Anterior cingulate cortex (tissue), 58 donors: Measurements from ENCODE around the gene DYNC1I1.

Source experiments
- DNase-seq, 58 donors: peaks; one replicate each; lab custom pipeline; 2025; lab: John Stamatoyannopoulos, UW

The DYNC1I1 gene

DNA sequence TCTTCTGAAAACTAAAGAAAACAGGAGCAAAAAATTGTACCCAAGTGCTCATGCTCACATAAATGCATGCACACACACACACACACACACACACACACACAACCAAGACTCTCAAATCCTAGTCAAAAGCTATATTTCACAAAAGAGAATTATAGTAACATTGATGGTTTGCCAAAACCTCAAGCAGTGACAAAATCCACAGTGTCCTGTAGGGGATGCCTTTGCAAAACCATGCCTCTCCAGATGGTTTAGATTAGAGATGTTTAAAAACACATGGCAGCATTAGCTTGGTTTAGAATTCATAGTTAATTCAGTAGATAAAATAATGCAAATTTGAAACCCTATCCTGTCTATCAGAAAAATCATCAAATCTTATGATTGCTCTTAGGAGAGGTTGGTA lies 232.2 kb downstream of the DYNC1I1 start:
- no peak for DNase-seq

- DNase-seq, result no peak
These were observed 232.9 kb downstream of the DYNC1I1 start for GRCh38 chr7:96005271-96005670.

- DNase-seq, result no peak
These were observed 236.8 kb downstream of the DYNC1I1 start for GRCh38 chr7:96009148-96009547.

DNA sequence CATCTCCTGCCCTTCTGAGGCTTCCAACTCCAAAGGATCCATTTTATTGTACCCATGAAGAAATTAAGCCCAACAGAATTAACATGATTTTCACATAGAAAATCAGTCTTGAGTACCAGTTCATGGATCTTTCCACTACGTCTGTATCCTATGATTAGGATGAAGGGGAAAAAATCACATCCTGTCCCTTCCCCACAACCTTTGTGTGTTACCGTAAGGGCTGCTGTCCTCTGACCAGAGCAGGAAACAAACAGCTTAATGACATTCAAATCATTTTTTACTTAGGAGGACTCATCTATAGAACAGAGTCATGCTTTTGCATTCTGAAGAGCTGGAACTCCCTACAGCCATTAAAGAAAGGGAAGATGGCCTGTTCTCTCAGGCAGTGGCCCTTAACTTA lies 241.5 kb downstream of the DYNC1I1 start:
- no peak for DNase-seq

DNA sequence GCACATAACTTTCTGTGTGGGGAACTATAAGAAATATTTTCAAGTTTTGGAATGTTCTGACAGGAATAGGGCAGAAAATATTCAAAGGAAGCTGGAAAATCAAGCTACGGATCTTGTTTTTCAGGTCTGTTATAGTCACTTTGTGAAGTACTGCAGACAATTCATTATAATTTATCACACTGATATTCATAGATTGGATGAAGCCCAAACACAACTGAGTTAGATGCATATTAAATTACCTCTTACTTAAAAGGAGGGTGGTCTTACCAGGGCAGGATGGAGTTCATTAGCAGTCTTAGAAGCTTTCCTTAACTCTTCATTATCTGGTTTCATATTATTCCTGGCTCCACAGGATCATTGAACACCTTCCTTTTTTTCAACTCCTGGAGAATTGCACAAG lies 242.3 kb downstream of the DYNC1I1 start:
- DNase-seq, result no peak

- DNase-seq, result no peak
These were observed 243.8 kb downstream of the DYNC1I1 start for GRCh38 chr7:96016056-96016586.

DNA sequence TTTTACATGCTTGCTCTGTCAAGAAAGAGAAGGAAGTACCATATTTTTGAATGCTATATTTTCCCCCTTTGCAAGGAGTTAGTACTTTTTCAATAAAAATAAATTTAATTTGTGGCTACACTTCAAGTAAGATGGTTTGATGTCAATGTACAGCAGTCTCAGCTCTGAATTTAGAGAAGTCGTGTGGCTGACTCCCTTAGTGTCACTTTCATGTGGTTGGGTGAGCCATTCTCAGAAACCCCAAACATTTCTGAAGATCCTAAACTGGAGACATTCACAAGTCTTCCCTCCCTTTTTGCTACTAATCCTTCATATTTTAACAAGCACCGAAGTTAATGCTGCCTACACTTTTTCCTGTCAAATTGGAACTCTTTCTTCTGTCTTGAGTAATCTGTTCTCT lies 244.4 kb downstream of the DYNC1I1 start:
- no peak for DNase-seq

GRCh38 chr7:96017877-96018276 lies 245.5 kb downstream of the DYNC1I1 start:
- DNase-seq, result no peak

DNA sequence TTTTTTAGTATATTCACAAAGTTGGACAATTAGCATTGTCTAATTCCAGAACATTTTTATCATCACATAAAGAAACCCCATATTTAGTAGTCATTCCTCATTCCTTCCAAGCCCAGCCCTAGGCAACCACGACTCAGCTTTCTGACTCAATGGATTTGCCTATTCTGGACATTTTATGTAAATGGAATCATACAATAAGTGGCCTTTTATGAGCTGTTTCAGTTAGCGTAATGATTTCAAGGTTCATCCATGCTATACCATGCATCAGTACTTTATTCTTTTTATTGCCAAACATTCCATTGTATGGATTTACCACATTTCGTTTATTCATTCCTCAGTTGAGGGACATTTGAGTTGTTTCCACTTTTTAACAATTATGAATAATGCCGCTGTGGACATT lies 249.2 kb downstream of the DYNC1I1 start:
- DNase-seq, result no peak

GRCh38 chr7:96023387-96023786 lies 251.0 kb downstream of the DYNC1I1 start:
- no peak for DNase-seq

DNA sequence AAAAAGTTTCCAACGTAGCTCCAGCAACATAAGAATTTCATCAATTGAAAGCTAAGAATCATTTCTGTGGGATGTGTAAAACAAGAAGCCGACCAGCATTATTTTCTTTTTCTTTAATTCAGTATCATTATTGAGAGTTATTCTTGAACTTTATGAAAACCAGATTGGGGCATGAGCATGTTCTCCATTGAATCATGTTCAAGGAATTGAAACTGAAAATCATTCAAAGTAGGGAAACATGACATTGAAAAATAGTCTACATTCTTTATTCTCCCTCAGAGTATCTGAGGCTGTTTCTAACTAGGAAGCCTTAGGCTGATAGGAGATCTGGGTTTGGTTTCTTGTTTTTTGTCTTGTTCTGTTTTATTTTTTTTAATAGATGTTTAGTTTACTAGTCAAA lies 253.7 kb downstream of the DYNC1I1 start:
- no peak for DNase-seq

DNA sequence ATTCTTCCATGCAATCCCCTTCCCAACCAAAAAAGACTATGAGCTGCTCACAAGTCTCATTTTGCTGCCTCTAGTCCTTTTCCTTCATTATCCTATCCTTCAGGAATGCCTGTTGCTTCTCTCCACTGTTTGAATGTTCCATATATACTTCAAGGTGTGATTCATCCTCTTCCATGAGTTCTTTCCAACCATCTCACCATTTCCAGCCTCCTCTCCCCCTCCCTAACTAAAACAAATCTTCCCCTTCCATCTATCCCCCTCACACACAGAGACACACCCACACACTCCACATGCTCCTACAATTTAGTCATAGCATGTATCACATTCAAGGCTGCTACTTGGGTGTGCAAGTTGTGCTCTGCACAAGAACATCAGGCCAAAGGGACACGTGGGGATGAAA lies 254.3 kb downstream of the DYNC1I1 start:
- DNase-seq, result peak in 1 of 58 donors; percentile 6

DNA sequence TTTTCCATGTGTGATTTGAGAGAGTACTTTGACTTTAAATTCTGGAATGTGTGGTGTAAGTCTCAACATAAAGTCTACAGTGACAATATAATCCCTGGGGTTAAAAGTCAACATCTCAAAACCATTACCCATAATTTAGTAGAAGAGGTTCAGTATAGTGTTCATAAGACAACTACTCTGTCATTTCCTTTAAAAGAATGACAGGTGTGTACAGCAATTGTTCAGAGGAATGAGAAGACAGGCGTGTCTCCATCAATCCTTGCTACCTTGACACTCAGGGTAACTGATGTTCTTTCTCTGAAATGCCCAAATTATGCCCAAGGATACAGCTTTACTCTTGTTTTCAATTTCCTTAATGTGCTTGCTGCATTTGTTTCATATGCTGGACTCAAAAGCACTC lies 256.4 kb downstream of the DYNC1I1 start:
- no peak for DNase-seq

DNA sequence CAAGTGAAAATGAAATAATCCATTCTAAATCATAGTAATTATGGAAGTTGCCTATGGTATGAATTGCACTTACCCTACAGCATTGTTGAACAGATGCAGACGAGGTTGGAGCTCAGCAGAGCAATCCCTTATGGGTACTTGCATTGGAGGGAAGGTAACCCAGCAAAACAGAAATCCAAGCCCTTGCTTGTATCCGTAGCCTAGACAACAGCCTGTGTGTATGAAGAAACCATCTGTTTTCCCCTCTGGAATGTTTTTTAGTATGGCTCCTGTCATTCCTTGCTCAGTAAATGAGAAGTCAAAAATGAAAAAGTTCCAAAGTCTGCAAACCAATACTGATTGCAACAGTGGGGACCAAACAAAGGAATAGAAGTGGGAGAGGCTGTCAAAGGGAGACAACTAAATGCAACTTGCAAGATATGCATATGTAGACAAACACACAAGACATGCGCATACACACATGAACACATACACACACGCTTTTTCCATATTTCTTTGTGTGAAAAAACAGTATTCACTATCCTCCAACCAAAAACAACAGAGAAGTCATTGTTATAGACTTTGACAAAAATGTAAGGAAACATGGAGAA lies 260.8 kb downstream of the DYNC1I1 start:
- peak in 3 of 58 donors; percentile 11 to 30 (median 11) for DNase-seq

- peak in 2 of 58 donors; percentile 6 to 10 for DNase-seq
These were observed 262.8 kb downstream of the DYNC1I1 start for GRCh38 chr7:96034940-96035727.

DNA sequence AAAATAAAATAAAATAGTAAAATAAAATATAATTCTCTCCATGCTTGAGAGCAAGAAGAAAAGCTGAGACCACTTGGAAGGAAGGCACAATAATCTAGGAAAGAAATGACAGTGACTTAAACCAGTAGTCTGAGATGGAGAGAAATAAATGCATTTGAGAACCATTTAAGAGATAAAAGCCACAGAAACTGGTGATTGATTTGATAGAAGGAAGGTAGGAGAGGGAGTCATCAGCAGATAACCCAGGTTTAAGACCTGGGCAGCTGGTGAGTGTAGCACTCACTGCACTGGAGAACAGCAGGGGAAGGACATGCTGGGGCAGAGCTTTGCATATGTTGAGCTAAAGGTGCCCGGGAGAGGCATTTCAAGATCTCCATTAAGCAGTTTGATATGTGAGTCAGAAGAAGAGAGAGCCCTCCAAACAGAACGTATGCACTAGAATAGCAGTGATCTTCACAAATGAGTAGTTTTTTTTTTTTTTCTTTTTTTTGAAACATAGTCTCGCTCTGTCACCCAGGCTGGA lies 268.0 kb downstream of the DYNC1I1 start:
- DNase-seq, result no peak

GRCh38 chr7:96041171-96041570 lies 268.8 kb downstream of the DYNC1I1 start:
- DNase-seq, result peak in 1 of 58 donors; percentile 10

GRCh38 chr7:96045181-96045580 lies 272.8 kb downstream of the DYNC1I1 start:
- no peak for DNase-seq

GRCh38 chr7:96045919-96046318 lies 273.6 kb downstream of the DYNC1I1 start:
- no peak for DNase-seq

- no peak for DNase-seq
These were observed 279.9 kb downstream of the DYNC1I1 start for GRCh38 chr7:96052289-96052688.

DNA sequence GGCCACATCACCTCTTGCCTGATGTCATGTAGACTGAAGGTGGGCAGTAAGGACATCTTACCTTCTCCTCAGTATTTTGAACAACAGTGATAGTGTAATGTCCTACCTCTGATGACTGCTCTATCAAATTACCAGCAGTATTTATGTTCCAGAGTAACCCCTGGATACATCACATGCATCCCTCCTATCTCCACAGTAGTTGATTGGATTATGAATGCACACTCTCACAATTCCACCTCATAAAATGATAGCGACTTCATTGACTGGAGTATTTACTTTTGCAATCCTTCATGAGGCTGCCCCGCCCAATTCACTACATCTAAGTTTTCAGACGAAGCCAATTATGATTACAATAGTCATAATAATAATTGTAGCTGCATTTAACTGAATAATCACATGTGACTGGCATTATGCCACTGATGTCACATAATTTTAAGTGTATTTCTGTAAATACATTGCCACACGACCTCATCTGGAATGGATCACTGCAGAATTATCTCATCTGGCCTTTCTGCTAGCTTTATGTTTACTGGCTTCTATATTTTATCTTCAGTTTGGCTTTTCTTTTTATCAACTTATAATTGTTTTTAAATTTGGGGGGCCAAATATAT lies 280.6 kb downstream of the DYNC1I1 start:
- no peak for DNase-seq
